Transverse colon (tissue), 3 donors: ENCODE results near the gene EBLN2.

ENCODE experiments used
- CTCF ChIP-seq, 5 experiments: fragments of 200-600 bp in 3 of 5; fragments of 450-650 bp in 2 of 5; sonication (generic) in 3 of 5; IDR thresholded peaks; 1 replicate in 2 of 5; 2 replicates in 3 of 5; pipeline ENCODE4 v1.5.1; 2016 to 2017; ENCODE audit warnings: antibody characterized with exemption in 5 of 5, inconsistent platforms in 3 of 5, mild to moderate bottlenecking in 2 of 5, moderate library complexity in 1 of 5
- POLR2A ChIP-seq: fragments of 450-650 bp; IDR thresholded peaks from one replicate; pipeline ENCODE4 v1.6.1; 2016; ENCODE audit warnings: antibody characterized with exemption, mild to moderate bottlenecking, moderate library complexity

GRCh38 chr3:73052857-73053256 lies 8.6 kb upstream of the EBLN2 start:
- TF ChIP-seq CTCF (IDR thresholded peaks at IDR 0.05) (no peak), POLR2A (no peak)
